HG03097 (cell line): ENCODE measurements around the gene OR1M1.

Experiments
- ATAC-seq: cut with Tn5 transposase; IDR thresholded peaks from one replicate; pipeline ENCODE4 v1.9.1; 2021; ENCODE audit not compliant: unreplicated experiment, low FRiP score

Gene OR1M1

DNA sequence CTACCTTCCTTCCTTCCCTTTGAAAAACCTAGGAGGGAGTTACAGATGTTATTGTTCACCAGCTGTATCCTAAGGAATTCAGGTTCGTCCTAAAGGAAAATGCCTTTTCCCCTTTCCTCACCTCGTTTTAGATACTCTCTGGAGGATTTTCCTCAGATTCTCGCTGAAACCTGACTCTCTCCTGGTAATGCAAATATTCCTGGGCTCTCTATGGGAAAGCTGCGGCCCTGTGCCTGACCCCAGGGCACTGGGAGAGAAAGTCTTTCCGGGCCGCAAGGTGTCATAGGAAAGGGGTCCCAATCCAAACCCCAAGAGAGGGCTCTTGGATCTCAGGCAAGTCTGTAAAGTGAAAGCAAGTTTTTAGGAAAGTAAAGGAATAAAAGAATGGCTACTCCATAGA, 13.1 kb upstream of the OR1M1 start:
- ATAC-seq: no peak

DNA sequence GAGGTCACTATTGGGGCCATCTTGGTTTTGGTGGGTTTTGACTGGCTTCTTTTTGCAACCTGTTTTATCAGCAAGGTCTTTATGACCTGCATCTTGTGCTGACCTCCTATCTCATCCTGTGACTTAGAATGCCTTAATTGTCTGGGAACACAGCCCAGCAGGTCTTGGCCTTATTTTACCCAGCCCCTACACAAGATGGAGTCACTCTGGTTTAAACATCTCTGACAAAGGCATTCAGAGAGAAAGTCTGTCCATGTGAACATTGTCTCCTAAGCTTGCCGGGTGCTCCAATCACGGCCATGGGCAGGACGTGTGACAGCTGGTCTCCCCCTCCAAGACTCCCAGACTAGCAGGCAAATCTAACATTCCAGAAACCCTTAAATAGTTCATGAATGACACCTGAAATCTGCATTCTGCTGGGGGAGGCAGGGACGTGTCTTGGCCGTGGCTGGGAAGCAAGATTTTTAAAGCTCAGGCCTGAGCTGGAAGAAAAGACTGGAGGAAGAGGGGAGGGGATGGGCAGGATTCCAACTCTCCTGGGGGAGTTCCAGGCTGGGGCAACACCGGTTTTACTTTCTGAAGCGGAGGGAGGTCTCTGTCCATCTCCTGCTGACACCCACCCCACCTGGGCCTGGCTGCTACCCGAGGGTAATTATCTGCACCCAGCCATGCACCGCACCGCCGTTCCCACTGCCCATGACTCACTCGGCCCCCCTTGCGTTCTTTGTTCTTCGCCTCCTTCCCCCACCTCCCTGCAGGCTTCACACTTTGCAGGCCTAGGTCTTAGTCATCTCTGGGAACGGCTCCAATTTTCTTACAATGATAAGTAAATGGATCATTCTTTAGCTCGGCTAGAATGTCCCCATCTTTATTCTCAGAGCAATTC, 11.6 kb upstream of the OR1M1 start:
- no peak for ATAC-seq

DNA sequence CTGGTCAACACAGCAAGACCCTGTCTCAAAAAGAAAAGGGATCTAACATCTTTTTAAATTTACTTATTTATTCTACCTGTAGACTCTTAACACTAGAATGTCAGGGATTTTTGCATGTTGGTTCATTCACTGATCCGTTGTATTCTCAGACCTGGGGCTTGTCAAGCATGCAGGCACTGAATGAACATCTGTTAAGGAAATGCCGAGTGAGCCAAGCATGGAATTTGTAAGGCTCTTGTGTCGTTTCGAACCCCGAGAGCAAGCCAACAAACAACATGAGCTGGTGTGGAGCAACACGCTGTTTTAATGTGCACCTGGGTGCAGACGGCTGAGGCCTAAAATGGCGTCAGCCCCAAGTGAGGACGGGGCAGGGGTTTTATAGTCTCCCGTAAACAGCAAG, 10.0 kb upstream of the OR1M1 start:
- ATAC-seq: no peak

DNA sequence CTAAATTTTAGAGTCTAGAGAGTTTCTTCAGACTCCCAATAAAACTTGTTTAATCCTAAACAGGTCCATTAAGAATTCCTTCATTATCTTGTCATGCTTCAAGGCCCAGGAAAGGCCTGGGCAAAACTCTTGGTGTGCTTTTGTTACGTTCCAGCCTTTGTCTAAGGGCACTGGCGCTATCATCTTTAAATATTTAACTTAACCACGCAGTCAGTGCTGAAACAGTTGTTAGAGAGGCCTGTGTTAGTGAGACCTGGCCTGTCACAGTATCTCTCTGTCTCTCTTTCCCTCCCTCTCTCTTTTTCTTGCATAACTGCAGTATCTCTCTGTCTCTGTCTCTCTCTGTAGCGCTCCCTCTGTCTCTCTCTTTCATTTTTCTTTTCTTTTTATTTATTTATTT, 8.2 kb upstream of the OR1M1 start:
- no peak for ATAC-seq

DNA sequence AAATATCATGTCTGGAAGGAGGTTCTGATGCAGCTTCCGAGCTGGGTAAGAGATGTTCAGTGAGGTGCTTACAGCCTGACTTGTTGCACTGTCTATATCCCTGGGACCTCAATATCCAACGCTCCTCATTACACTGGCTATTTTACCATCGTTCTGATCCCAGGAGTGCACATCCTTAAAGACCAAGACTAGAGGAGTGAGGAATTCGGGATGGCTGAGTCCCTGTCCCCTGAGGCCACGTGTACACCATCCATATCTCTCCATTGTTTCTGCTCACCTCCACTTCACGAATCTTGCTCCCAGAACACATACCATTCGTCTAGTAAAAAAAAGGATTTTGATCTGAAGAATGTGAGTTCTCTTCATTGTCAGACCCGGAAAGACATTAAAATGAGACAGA, 20.5 kb downstream of the OR1M1 start, which contains the start of gene OR7G2:
TSS of gene OR7G2 (minus strand) at position 101 of the 400 bp plus-strand sequence. CDS start 4,232 bp downstream, outside the sequence.
- no peak for ATAC-seq

DNA sequence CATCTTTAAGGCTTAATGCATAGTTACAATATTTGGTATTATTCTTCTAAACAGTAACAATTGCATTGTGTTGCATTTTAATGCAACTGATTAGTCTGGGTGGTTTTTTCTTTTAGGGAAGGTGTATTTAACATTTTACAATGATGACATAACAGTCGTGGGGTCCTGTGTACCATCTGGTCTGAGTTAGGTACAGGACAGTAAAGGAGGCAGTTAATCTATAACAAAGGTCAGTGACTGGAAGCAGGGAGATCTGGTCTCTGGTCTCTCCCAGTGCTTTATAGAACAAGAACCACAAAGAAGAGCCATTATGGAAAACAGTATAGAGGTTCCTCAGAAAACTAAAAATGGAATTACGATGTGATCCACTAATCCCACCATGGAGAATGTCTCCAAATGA, 23.1 kb downstream of the OR1M1 start:
- ATAC-seq: no peak

DNA sequence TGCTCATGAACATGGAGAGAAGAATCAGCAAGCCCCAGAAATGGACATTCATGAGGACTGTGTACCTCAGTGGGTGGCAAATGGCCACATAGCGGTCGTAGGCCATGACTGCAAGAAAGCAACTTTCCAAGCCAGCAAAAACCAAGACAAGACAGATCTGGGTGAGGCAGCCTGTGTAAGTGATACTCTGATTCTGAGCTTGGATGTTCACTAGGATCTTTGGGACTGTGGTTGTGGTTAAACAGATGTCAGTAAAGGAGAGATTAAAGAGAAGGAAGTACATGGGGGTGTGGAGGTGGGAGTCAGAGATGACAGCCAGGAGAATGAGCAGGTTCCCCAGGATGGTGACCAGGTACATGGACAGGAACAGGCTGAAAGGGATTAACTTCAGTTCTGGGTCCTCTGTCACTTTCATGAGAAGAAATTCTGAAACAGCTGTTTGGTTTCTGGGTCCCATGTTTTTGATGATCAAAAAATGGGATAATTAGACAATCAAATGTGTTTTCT, 28.5 kb downstream of the OR1M1 start, which contains the start of gene OR7G1:
TSS of gene OR7G1 (minus strand) at position 457 of the 507 bp plus-strand sequence. CDS start at position 457, 0 bp downstream.
- ATAC-seq: no peak

DNA sequence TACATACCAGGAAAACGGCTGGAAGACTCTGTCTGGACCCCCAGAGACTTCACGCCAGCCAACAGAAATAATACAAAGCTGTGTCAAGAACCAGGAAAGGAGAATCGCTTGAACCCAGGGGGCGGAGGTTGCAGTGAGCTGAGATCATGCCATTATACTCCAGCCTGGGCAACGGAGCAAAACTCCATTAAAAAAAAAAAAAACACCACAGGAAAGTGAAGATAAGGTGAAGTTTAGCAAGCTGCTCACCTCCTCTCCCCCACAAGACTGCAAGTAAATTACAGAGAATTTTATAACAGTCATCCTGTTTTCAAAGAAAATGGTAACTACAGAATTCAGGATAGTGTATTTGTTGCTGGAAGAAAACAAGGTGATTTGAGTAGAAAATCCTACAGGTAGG, 29.7 kb downstream of the OR1M1 start:
- no peak for ATAC-seq

DNA sequence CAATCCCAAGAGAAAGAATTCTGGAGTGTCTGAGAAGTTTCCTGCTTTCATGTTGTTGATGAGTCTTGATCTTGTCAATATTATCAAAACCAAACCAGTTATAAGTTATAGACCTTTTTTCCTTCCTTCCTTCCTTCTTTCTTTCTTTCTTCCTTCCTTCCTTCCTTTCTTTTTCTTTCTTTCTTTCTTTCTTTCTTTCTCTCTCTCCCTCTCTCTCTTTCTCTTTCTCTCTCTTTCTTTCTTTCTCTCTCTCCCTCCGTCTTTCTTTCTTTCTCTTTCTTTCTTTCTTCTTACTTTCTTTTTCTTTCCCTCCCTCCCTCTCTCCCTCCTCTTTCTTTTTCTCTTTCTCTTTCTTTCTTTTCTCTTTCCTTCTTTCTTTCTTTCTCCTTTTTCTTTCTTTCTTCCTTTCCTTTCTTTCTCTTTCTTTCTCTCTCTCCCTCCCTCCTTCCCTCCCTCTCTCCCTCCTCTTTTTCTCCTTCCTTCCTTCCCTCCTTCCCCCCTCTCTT, 40.1 kb downstream of the OR1M1 start, which contains the start of gene OR7G3:
TSS of gene OR7G3 (minus strand) at position 51 of the 506 bp plus-strand sequence. CDS start at position 51, 0 bp downstream.
- ATAC-seq: no peak

DNA sequence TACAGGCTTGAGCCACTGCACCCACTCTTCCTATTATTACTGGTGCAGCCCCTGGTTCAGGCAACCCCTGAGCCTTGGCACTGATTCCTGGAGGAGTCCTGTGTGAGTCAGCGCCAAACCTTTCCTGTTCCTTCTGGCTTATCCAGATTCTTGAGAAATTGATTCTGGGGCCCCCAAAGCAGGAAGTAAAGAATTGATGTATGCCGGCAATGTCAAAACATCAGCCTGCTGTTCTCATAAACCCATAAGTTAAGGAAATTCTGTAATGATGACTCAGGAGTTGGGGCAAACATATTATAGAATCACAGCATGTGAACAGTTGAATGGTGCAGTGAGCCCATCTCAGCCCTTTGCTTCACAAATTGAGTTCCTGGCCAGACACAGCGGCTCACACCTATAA, 41.3 kb downstream of the OR1M1 start:
- no peak for ATAC-seq

DNA sequence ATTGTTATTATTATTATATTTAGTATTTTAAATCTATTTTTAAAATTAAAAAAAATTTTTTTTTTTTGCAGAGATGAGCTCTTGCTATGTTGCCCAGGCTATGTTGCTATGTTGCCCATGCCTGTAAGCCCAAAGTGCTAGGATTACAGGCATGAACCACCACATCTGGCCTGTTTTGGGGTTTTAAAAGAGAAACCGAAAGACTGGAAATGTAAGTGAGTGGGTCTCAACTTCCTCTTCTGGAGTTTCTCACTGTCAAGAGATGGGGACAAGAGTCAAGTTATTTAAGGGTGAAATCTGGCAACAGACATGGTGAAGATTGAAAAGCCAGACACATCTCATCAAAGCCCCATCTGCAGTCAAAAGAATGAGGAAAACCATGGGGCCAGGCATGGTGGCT, 44.1 kb downstream of the OR1M1 start:
- no peak for ATAC-seq

DNA sequence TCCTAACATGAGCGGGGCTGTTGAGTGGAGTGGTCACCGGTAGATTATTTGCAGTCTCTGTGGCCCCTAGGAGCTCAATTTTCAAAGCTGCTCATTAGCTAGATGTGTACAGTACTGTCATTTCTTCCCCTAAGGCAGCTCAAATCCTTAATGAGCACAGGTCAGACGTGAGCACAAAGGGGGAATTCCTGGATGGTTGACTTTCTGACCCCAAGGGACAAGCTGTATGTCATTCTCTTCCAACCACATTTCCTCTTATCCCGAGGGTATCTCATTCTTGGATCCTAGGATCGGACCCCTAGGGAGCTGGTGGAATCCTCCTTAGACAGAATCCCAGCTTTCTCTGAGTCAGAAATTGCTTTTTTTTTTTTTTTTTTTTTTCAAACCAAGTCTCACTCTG, 45.6 kb downstream of the OR1M1 start:
- no peak for ATAC-seq

DNA sequence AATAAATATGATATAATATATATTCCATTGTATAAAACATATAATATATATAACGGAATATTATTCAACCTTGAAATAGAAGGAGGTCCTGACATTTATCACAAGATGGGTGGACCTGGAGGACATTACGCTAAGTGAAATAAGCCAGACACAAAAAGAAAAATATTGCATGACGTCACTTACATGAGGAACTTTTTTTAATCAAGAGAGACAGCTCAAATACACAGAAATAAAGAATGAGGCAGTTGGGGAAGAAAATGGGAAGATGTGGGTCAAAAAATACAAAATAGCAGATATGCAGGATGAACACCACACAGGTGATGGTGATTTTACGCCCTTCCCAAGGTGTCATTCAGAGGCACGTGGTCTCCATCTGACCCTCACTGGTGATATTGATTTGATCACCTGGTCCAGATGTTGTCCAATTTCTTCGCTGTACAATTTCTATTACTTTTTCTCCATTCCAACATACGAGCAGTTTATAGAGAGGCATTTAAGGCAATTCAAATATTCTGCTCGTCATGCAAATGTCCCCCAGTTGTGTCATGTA, 52.8 kb downstream of the OR1M1 start:
- ATAC-seq: peak; percentile 8

DNA sequence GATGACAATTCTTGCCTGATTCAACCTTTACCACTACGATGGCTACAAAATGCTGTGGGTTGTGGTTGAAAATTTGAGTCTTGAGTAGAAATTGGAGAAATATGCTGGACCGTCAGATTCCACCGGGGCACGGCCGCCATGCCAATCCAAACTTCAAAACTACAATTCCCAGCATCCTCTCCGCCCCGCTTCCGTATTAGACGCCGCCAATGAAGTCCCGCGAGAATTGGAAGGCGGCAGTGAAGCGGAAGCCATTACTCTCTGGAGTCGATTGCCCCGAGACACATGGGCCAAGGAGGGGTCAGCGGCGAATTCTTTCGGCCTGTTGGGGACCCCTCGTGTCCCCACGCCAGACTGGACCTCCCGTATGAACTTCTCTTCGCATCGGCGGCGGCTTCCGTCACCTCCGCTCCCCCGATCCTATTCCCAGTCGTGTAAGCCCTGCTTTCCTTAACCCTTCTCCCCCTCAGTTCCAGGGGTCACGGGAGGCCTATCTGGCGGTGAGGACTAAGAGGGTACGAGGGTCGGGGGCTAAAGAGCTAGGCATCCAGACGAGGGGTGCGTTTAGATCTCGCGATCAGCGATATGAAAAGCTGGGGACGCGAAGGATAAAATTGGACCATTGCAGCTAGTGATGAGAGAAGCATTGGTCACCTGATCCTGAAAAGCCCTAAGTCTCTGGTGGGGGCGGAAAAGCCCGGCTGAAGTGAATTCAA, 53.5 kb downstream of the OR1M1 start, which contains the start of gene ZNF317:
TSS of gene ZNF317 (plus strand) at position 239 of the 716 bp plus-strand sequence. CDS start 15,620 bp downstream, outside the sequence.
- peak; percentile 92 for ATAC-seq

DNA sequence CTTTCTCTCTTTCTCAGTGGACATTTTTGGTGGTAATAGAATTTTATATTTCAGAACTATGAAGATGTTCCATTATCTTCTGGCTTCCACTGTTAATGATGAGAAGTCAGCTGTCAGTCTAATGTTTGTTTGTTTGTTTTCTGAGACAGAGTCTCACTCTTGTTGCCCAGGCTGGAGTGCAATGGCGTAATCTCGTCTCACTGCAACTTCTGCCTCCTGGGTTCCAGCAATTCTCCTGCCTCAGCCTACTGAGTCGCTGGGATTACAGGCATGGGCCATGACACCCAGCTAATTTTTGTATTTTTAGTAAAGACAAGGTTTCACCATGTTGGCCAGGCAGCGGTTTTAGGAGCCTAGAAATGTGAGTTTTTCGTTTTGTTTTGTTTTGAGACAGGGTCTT, 58.1 kb downstream of the OR1M1 start:
- ATAC-seq: no peak
